HG02884 (cell line): Measurements from ENCODE around the gene SOWAHC.
"Not testable (repeated sequence)": the region's sequence is repeated elsewhere in the genome, so short reads cannot be mapped to it uniquely, and the experiment has no call there.

Source experiments
- ATAC-seq: cut with Tn5 transposase; IDR thresholded peaks from one replicate; pipeline ENCODE4 v1.9.1; 2021; ENCODE audit warnings: mild to moderate bottlenecking, moderate library complexity; ENCODE audit not compliant: unreplicated experiment

SOWAHC gene

GRCh38 chr2:109614715-109615636 lies 812 bp downstream of the SOWAHC start:
- no peak for ATAC-seq

DNA sequence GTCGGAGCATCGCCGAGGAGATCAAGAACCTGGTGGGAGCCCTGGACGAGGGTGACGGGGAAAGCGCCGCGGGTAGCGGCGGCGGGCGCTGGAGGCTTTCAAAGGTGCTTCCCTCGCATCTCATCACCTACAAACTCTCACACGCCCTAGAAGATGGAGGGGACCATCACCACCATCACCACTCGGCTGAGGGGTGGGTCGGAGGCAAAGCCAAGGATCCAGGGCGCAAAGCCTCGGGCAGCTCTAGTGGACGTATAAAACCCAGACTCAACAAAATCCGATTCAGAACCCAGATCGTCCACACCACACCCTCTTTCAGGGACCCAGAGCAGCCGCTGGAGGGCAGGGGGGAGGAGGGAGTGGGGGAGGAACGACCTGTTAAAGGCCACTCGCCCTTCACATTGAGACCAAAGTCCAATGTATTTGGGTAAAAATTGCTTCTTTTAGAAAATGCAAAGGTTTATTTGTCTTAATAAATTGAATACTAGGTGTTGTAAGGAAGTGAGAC lies 1.5 kb downstream of the SOWAHC start:
- no peak for ATAC-seq

DNA sequence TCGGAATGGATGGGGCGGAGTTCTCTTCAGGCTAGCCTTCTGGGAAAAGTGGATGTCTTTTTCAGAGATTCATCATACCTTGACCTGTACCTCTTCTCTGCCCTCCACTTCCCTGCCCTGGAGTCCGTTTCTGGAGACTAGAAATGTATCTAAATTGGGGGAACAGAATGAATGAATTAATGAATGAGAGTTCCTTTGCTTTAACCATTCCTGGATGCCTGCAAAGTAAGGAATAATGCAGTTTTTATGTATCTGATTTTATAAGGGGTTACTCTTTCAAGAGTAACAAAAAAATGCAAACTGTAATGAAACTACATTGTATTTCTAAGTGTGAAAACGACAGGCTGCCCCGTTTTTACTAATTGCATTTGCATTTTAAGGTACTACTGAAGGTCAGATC lies 2.0 kb downstream of the SOWAHC start:
- ATAC-seq, result no peak

DNA sequence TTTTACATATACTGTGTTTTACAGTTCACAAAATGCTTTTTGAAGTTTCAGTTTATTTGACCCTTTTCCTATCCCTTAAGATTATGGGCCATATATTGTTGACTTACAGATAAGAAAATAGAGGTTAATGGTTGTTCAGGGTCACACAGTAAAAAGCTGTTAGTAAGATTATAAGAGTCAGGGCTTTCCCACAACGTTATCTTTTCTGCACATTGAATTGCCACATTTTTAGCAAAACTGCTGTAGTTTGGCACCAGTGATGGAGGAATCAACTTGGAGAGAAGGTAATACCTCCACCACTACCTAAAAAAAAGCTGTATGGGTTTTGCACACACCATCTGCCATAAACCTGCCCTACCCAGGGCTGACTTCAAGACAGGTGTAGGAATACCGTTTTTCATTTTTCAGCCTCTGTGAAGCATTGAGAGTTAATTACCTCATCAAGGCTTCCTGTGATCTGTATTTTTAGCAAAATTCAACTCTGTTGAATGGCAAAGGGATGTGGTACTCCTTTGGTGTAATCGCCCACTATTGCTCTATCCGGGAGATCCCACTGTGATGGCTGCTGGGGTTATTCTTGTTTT lies 5.0 kb downstream of the SOWAHC start:
- ATAC-seq, result no peak

DNA sequence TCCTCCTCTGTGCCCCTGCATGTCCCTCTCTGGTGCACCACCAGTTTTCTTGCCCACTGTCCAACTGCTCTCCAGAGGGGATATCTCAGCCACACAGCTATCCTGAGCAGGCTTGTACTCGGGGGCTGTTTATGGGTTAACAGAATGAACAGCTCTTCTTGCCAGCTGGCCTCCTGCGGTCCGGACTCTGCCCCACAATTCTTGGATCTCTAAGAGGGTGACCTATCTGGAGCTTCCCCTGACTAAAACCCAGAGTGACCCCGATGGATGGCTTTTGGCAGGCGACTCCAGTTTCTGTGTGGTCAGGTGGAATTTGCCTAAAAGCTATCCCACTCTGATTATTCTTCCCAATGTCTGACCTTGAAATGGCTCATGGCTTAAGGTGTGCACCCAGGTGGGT lies 9.1 kb downstream of the SOWAHC start:
- ATAC-seq, result no peak

GRCh38 chr2:109623923-109624322 lies 9.8 kb downstream of the SOWAHC start:
- ATAC-seq, result no peak

GRCh38 chr2:109624339-109624738 lies 10.2 kb downstream of the SOWAHC start:
- ATAC-seq, result no peak

DNA sequence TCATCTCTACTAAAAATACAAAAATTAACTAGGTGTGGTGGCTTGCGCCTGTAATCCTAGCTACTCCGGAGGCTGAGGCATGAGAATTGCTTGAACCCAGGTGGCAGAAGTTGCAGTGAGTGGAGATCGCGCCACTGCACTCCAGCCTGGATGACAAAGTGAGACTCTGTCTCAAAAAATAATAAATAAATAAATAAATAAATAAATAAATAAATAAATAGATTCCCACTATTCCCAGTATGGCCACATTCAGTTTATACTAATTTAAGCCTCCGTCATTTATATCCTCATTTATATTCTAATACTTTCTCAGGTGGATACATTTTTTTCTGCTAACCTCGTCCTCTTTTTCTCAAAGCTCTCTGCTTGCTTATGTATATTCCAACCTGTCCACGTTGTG lies 14.2 kb downstream of the SOWAHC start:
- ATAC-seq, result not testable (repeated sequence)

DNA sequence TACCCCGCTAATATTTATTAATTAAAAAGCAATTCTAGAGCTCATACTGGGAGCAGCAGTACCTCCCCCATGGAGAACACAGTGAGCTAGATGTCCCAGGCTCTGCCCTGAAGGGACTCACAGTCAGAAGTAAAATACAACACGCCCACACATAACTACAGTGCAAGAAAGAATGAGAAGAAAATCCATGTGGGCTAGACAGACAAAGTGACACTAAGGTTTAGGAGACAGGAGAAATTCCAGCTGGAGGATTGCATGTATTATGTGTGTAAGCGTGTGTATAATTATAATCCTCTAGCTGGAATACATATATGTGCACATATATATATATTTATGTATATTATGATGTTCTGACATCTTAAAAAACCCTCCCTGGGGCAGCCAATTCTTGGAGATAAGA lies 15.7 kb downstream of the SOWAHC start:
- no peak for ATAC-seq

GRCh38 chr2:109630441-109631430 lies 16.6 kb downstream of the SOWAHC start:
- no peak for ATAC-seq

DNA sequence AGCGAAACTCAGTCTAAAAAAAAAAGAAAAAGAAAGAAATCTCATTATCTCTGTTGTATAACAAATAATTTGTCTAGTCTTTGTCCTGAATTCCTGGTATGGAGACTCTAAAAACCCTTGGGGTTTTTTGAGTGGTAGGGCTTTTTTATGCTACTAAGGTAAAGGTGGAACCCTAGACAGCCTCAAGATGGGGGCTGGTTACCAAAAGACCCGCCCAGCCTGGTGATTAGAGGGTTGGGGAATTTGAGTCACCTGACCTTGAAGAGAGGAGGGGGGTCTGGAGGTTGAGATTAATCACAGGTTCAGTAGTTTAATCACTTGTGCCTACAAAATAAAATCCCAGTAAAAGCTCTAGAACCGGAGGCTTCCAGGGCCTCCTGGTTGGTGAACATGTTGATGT lies 17.6 kb downstream of the SOWAHC start:
- ATAC-seq, result no peak

DNA sequence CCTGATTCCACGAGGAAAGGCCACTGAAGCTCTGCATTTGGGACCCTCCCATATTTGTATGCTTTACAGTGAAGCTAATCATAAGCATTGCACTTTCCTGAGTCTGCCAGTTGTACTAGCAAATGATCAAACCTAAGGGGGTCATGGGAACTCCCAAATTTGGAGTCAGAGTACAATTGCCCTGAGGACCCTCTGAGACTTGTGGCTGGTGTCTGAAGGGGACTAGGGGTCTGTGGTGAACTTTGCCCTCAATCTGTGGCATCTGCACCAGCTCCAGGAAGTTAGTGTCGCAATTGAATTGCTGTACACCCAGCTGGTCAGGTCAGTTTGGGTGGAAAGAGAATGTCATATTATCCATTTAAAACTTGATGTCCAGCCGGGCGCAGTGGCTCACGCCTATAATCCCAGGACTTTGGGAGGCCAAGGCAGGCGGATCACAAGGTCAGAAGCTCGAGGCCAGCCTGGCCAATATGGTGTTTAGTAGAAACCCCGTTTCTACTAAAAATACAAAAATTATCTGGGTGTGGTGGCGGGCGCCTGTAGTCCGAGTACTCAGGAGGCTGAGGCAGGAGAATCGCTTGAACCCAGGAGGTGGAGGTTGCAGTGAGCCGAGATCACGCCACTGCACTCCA lies 18.1 kb downstream of the SOWAHC start:
- no peak for ATAC-seq

- ATAC-seq, result no peak
Observed at GRCh38 chr2:109633284-109633961, 19.3 kb downstream of the SOWAHC start.

- no peak for ATAC-seq
Observed at GRCh38 chr2:109635426-109636304, 21.5 kb downstream of the SOWAHC start.

DNA sequence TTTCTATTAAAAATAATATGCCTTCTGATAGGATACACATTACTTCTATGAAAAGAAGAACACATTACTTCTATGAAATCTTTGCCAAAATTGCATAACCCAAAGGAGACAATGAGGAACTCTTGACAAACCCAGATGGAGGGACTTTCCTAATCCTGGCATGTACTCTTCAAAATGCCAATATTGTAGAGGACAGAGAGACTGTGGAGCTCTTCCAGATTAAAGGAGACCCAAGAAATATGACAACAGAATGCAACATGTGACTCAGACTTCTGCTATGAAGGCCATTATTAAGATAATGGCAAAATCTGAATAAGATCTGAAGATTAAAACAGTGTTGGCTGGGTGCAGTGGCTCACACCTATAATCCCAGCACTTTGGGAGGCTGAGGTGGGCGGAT lies 22.2 kb downstream of the SOWAHC start:
- no peak for ATAC-seq

DNA sequence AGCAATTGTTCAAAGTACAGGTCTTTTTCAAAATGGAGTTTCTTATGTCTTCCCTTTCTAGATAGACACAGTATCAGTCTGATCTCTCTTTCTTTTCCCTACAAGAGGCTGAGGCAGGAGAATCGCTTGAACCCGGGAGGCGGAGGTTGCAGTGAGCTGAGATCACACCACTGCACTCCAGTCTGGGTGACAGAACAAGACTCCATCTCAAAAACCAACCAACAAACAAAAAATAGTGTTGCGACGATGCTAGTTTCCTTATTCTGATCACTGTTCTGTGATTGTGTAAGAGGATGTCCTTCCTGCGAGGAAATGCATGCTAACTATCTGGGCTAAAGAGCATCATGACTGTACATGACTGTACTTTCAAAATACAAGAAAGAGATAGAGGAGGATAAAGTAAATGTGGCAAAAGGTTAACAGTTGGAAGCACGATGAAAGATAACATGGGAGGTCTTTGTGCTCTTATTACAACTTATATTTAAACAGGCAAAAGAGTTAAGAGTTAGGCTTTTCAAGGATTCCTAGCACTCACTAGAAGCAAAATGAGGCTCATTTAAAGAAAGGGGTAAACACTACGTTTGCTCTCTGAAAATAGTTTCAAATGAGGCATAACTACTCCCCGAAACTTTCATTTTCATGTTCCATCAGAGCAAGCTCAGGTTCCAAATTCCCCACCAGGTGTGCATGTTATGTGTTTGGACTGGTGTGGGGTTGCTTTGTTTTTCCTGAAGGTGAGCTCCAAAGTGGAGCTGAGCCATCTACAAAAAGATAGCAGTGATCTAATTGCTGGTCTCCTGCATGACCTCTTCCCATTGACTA lies 23.8 kb downstream of the SOWAHC start:
- peak; percentile 70 for ATAC-seq

- ATAC-seq, result no peak
Observed at GRCh38 chr2:109638795-109639194, 24.6 kb downstream of the SOWAHC start.

- ATAC-seq, result not testable (repeated sequence)
Observed at GRCh38 chr2:109640000-109640399, 25.8 kb downstream of the SOWAHC start.
